Hypothalamus (tissue), 51 donors: ENCODE data around the gene ZRANB3.
"Not testable (repeated sequence)": the region's sequence is repeated elsewhere in the genome, so short reads cannot be mapped to it uniquely, and the experiment has no call there.

Experiments used
- DNase-seq, 51 donors: peaks; one replicate each; lab custom pipeline; 2025; lab: John Stamatoyannopoulos, UW

Gene ZRANB3

GRCh38 chr2:135530313-135531230 is at the start of gene ZRANB3:
Gene ZRANB3, minus strand, starts transcription at chr2:135531218.
- peak; percentile 21 to 99 (median 88) for DNase-seq

GRCh38 chr2:135573620-135574019 is 42.6 kb upstream of the ZRANB3 start:
- DNase-seq: no peak

- no peak for DNase-seq
Observed at GRCh38 chr2:135570884-135571283, 39.9 kb upstream of the ZRANB3 start.

- no peak for DNase-seq
Observed at GRCh38 chr2:135563793-135564192, 32.8 kb upstream of the ZRANB3 start.

GRCh38 chr2:135561925-135562324 is 30.9 kb upstream of the ZRANB3 start:
- no peak for DNase-seq

GRCh38 chr2:135557530-135557929 is 26.5 kb upstream of the ZRANB3 start:
- no peak for DNase-seq

GRCh38 chr2:135555311-135555710 is 24.3 kb upstream of the ZRANB3 start:
- DNase-seq: no peak

- no peak for DNase-seq
Observed at GRCh38 chr2:135552887-135553286, 21.9 kb upstream of the ZRANB3 start.

GRCh38 chr2:135551356-135551755 is 20.3 kb upstream of the ZRANB3 start:
- no peak for DNase-seq

GRCh38 chr2:135547311-135547710 is 16.3 kb upstream of the ZRANB3 start:
- DNase-seq: no peak

GRCh38 chr2:135546436-135546835 is 15.4 kb upstream of the ZRANB3 start:
- DNase-seq: no peak

GRCh38 chr2:135533545-135533944 is 2.5 kb upstream of the ZRANB3 start:
- DNase-seq: not testable (repeated sequence)

- DNase-seq: no peak
Observed at GRCh38 chr2:135532581-135532980, 1.6 kb upstream of the ZRANB3 start.

GRCh38 chr2:135531231-135532197 is 496 bp upstream of the ZRANB3 start, which contains the start of gene R3HDM1:
Gene R3HDM1, plus strand, starts transcription at chr2:135531484. Its CDS starts 73,362 bp downstream, at chr2:135604846.
- peak; percentile 52 to 99 (median 95) for DNase-seq

GRCh38 chr2:135528006-135528405 is 3.0 kb downstream of the ZRANB3 start:
- no peak for DNase-seq

- DNase-seq: no peak
Observed at GRCh38 chr2:135525786-135526185, 5.2 kb downstream of the ZRANB3 start.

- DNase-seq: no peak
Observed at GRCh38 chr2:135512099-135512498, 18.9 kb downstream of the ZRANB3 start.

GRCh38 chr2:135510577-135510976 is 20.4 kb downstream of the ZRANB3 start:
- no peak for DNase-seq

GRCh38 chr2:135504811-135505210 is 26.2 kb downstream of the ZRANB3 start:
- no peak for DNase-seq

GRCh38 chr2:135498588-135498987 is 32.4 kb downstream of the ZRANB3 start:
- DNase-seq: not testable (repeated sequence)

- no peak for DNase-seq
Observed at GRCh38 chr2:135494917-135495316, 36.1 kb downstream of the ZRANB3 start.
